HG02798 (cell line): ENCODE measurements around the gene TSPAN16.
"Not testable (repeated sequence)": the region's sequence is repeated elsewhere in the genome, so short reads cannot be mapped to it uniquely, and the experiment has no call there.

ENCODE experiments used
- ATAC-seq: cut with Tn5 transposase; IDR thresholded peaks from one replicate; pipeline ENCODE4 v1.9.1; 2021; ENCODE audit warnings: mild to moderate bottlenecking; ENCODE audit not compliant: unreplicated experiment, poor library complexity

Gene TSPAN16

GRCh38 chr19:11299946-11300810 lies 4.2 kb downstream of the TSPAN16 start:
- no peak for ATAC-seq

GRCh38 chr19:11300811-11301120 lies 4.8 kb downstream of the TSPAN16 start:
- ATAC-seq: no peak

- no peak for ATAC-seq
These were observed 9.0 kb downstream of the TSPAN16 start for GRCh38 chr19:11304936-11305335.

- no peak for ATAC-seq
These were observed 10.4 kb downstream of the TSPAN16 start for GRCh38 chr19:11306337-11306736.

- not testable (repeated sequence) for ATAC-seq
These were observed 24.5 kb downstream of the TSPAN16 start for GRCh38 chr19:11320278-11320995.

GRCh38 chr19:11321191-11322126 lies 25.5 kb downstream of the TSPAN16 start:
- ATAC-seq: no peak

GRCh38 chr19:11322269-11323024 lies 26.5 kb downstream of the TSPAN16 start:
- ATAC-seq: no peak

GRCh38 chr19:11323601-11324078 lies 27.7 kb downstream of the TSPAN16 start:
- ATAC-seq: no peak

- ATAC-seq: no peak
These were observed 28.2 kb downstream of the TSPAN16 start for GRCh38 chr19:11324079-11324661.

- no peak for ATAC-seq
These were observed 28.9 kb downstream of the TSPAN16 start for GRCh38 chr19:11324748-11325389.

- ATAC-seq: no peak
These were observed 29.6 kb downstream of the TSPAN16 start for GRCh38 chr19:11325544-11325943.

GRCh38 chr19:11330127-11330526 lies 34.2 kb downstream of the TSPAN16 start:
- ATAC-seq: no peak

GRCh38 chr19:11331502-11331901 lies 35.5 kb downstream of the TSPAN16 start:
- ATAC-seq: no peak

GRCh38 chr19:11332822-11333221 lies 36.9 kb downstream of the TSPAN16 start:
- ATAC-seq: no peak

- not testable (repeated sequence) for ATAC-seq
These were observed 37.9 kb downstream of the TSPAN16 start for GRCh38 chr19:11333838-11334237.

GRCh38 chr19:11335449-11336146 lies 39.6 kb downstream of the TSPAN16 start:
- ATAC-seq: no peak

- no peak for ATAC-seq
These were observed 41.1 kb downstream of the TSPAN16 start for GRCh38 chr19:11337080-11337479.

GRCh38 chr19:11338121-11338520 lies 42.2 kb downstream of the TSPAN16 start:
- ATAC-seq: no peak
